Stimulated activated CD4-positive, alpha-beta T cell treated with anti-CD3 and anti-CD28 coated beads, Interleukin-4, amount 100 ng/mL, for 4 hours (primary cell): ENCODE results near the gene CYP2S1.
"Not testable (repeated sequence)": the region's sequence is repeated elsewhere in the genome, so short reads cannot be mapped to it uniquely, and the experiment has no call there.

Experiments used
- DNase-seq, 2 experiments: peaks; one replicate each; pipeline ENCODE4 v3.0.0-alpha.2; 2020

Gene CYP2S1

DNA sequence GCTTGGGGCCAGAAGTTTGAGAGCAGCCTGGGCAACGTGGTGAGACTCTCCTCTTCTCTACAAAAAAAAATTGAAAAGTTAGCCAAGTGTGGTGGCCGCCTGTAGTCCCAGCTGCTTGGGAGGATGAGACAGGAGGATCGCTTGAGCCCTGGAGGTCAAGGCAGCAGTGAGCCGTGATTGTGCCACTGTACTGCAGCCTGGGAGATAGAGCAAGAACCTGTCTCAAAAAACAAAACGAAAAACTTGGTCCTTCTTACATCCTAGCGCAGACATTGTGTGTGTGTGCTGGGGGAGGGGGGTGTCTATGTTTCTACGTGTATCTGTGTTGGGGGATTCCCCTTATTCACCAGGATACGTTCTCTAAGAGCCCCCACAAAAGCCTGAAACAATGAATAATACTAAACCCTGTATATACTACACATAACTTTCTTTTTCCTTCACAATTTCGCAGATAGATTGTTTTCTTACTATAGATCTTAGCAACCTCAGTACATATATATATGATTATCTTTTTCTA, 33.9 kb downstream of the CYP2S1 start:
- no peak for DNase-seq

DNA sequence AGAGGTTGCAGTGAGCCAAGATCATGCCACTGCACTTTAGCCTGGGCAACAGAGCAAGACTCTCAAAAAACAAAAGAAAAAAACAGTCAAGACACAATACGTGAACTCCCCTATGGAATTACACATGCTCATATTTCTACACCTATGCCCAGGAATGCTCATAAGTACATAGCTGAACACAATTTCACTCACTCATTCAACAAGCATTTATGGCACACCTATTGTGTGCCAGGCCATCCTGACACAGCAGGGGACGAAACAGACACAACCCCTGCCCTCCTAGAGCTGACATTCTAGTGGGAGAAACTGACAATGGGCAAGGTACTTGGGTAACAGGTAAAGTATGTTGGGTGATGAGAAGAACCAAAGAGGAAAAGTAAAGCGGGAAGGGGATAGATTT, 35.5 kb downstream of the CYP2S1 start:
- no peak for DNase-seq

DNA sequence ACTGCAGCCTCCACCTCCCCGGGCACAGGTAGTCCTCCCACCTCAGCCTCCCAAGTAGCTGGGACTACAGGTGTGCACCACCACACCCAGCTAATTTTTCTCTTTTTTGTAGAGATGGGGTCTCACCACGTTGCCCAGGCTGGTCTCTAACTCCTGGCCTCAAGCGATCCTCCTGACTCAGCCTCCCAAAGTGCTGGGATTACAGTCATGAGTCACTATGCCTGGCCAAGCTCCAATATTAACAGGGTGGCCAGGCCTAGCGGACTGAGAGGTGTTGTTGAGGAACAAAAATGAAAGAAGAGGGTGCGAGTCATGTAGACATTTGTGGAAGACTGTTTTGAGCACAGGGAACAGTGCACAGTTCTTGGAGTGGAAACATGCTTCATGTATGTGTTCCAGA, 36.3 kb downstream of the CYP2S1 start:
- DNase-seq, result not testable (repeated sequence)

DNA sequence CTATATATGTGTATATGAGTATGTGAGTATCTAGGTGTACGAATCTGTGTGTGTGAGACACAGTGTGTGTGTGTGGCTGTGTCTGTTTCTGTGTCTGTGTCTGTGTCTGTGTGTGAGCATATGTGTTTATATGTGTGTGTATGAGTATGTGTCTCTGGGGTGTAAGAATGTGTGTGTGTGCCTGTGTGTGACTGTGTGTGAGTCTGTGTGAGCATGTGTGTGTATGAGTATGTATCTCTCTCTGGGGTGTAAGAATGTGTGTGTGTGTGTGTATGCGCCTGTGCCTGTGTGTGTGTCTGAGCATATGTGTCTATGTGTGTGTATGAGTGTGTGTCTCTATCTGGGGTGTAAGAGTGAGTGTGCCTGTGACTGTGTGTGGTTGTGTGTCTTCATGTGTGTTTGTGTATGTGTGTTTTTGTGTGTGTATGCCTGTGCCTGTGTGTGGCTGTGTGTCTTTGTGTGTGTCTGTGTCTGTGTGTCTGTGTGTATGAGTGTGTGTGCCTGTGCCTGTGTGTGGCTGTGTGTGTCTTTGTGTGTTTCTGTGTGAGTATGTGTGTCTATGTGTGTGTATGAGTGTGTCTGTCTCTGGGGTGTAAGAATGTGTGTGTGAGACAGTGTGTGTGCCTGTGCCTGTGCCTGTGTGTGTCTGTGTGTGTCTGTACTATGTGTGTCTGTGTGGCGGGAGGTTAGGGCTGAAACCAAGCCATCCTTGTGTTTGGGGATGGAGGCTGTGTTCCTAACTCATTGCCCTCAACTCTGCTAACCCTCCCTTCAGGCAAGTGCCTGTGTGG, 37.2 kb downstream of the CYP2S1 start:
- no peak for DNase-seq

- no peak for DNase-seq
Observed at GRCh38 chr19:41232686-41233085, 39.7 kb downstream of the CYP2S1 start.

DNA sequence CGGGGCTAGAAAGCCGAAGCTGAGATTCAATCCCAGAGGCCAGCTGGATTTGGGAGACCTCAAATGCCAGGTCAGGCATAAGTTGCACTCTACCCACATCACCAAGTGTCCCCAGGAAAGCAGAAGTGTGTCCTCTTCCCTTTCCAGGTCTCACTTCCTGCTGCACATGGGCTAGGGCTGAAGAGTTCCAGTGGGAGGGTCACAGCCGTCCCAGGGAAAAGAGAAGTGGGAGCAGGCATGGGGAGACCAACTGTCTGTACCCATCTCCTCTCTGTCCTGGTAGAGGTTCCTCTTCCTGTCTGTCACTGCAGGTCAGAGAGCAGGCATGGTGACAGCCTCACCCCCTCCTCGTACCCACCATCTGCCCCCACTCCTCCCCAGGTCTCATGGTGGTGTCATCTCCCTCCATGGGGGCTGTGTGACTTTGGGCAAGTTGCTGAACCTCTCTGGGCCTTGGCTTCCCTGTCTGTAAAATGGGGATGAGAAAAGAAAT, 40.8 kb downstream of the CYP2S1 start:
- DNase-seq, result no peak

GRCh38 chr19:41234512-41235168, 41.6 kb downstream of the CYP2S1 start:
- no peak for DNase-seq

GRCh38 chr19:41235480-41235879, 42.5 kb downstream of the CYP2S1 start:
- no peak for DNase-seq

DNA sequence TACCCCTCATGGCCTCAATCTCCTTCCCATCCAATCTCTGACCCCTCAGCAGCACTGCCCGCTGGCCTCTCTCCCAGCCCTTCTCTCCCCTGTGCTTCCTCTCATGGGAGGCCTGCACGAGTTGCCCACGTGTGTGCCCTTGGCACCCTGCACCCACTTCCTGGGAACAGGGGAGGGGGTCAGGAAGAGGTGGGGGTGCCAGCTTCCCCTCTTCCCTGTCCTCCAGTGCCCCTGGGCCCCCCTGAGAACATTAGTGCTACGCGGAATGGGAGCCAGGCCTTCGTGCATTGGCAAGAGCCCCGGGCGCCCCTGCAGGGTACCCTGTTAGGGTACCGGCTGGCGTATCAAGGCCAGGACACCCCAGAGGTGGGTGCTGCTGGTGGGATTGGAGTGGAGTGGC, 45.2 kb downstream of the CYP2S1 start:
- no peak for DNase-seq

DNA sequence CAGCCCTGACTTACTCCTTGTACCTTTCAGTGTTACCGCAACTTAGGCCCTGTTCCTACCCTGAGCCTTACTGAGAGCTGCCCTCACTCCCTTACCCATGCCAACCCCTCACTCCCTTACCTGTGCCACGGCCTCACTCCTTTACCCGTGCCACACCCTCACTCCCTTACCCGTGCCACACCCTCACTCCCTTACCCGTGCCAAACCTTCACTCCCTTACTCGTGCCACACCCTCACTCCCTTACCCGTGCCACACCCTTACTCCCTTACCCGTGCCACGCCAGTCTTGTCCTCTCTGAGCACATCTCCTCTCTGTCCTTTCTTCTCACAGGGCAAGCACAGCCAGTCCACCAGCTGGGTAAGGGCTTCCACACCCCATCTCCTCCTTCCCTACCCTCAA, 46.3 kb downstream of the CYP2S1 start:
- DNase-seq, result no peak

DNA sequence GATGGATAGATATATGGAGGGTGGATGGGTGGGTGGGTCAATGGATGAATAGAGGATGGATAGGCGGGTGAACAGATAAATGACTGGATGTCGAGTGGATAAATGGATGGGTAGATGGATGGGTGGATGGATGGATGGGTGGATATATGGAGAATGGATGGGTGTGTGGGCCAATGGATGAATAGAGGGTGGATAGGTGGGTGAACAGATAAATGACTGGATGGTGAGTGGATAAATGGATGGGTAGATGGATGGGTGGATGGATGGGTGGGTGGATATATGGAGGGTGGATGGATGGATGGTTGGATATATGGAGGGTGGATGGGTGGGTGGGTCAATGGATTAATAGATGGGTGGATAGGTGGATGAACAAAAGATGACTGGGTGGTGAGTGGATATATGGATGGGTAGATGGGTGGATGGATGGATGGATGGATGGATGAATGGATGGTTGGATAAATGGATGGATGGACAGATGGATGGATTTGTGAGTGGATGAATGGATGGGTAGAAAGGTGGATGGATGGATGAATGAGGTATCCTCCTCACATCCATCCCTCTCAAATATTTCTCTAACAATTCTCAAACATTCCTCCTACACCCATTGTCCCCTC, 47.0 kb downstream of the CYP2S1 start:
- DNase-seq, result no peak

GRCh38 chr19:41241859-41242258, 48.8 kb downstream of the CYP2S1 start:
- no peak for DNase-seq

- no peak for DNase-seq
Observed at GRCh38 chr19:41244117-41244516, 51.1 kb downstream of the CYP2S1 start.

DNA sequence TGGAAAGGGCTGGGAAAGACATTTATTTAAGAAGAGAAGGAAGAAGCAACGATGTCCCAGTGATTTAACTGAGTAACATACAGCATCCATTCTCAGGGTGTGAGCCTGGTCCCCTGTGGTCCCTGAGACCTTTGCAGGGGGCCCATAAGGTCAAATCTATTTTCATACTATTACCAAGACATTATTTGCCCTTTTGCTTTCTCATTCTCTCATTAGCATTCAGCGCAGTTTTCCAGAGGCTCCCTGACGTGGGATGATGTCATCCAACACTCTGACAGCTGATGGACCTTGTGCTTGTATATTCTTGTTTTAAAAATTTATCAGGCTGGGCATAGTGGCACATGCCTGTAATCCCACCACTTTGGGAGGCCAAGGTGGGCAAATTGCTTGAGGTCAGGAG, 52.8 kb downstream of the CYP2S1 start:
- DNase-seq, result no peak

DNA sequence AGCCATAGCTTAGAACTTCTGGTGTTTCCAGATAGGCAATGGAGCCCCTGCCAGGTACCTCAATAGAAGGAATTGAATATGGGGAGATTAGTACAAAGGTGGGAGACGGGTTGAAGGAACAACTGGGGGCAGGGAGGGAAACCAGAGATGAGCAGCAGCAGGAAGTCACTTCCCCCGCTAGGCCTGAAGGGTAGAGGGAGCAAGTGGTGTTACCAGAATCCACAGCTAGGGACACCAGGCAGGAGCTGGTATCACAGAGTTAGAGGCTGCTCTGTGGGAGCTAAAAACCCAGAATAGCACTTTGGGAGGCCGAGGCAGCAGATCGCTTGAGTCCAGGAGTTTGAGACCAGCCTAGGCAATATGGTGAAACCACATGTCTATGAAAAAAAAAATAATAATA, 55.9 kb downstream of the CYP2S1 start:
- DNase-seq, result no peak

DNA sequence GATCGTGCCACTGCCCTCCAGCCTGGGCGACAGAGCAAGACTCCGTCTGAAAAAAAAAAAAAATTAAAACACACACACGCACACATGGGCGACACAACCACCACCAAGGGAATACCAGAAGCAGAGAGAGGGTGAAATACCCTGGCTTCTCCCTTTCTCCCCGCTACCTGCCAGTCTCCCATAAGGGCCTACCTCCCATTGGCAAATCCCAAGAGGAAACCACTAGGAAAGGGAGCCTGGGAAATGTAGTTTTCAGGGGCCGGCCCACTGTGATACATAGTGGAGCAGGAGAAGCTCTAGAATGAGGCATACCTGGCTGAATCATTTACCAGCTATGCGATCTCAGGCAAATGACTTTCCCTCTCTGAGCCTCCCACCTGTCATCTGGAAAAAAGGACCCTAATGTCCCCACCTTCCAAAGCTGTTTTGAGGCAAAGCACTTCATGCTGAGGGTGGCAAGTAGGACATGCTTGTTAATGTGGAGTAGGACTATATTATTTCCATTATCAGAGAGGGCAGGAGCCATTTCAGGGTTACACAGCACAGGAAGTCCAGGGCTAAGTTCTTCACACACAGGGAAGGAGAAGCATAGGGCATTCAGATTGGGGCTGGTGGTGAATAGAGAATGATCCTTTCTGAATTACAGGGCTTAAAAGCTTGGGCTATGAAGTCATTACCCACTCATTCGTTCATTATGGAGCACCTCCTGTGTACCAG, 56.8 kb downstream of the CYP2S1 start:
- DNase-seq, result no peak

- no peak for DNase-seq
Observed at GRCh38 chr19:41253660-41254059, 60.6 kb downstream of the CYP2S1 start.

- DNase-seq, result no peak
Observed at GRCh38 chr19:41255171-41255570, 62.2 kb downstream of the CYP2S1 start.
